Heart right ventricle (tissue), 16 donors: ENCODE results near the gene ZNF101. TPM values are rescaled to one million over a fixed set of nuclear protein-coding genes. Genes with fewer than 3 reads are reported as not detected.
A peak's percentile ranks its signal among the peaks of the same experiment; 100 is the strongest.

ENCODE experiments used
- ATAC-seq, 8 donors: fragments of 200-7000 bp; cut with Tn5 transposase; one replicate each; pipeline ENCODE4 v1.9.1; 2020; ENCODE audit warnings: mild to moderate bottlenecking in 8 of 8, moderate library complexity in 8 of 8, moderate number of reproducible peaks in 1 of 8
- DNase-seq, 2 donors: peaks; one replicate each; pipeline ENCODE4 v3.0.0-alpha.2; 2020
- H3K27ac ChIP-seq, 10 donors: fragments of 200-600 bp; sonication (generic) in 2 of 10; one replicate each; pipeline versions ENCODE4 v1.5.0 to v1.8.0; 2020 to 2022; ENCODE audit warnings: mild to moderate bottlenecking in 3 of 10
- H3K27me3 ChIP-seq, 7 donors: fragments of 200-600 bp; one replicate each; pipeline ENCODE4 v1.8.0; 2021 to 2022; ENCODE audit warnings: mild to moderate bottlenecking in 2 of 7
- H3K36me3 ChIP-seq, 9 donors: fragments of 200-600 bp; sonication (generic) in 1 of 9; one replicate each; pipeline versions ENCODE4 v1.5.0 to v1.8.0; 2020 to 2022; ENCODE audit warnings: mild to moderate bottlenecking in 2 of 9
- H3K4me1 ChIP-seq, 9 donors: fragments of 200-600 bp; sonication (generic) in 1 of 9; one replicate each; pipeline versions ENCODE4 v1.5.0 to v1.8.0; 2020 to 2022; ENCODE audit warnings: mild to moderate bottlenecking in 4 of 9
- H3K4me3 ChIP-seq, 10 donors: fragments of 200-600 bp; sonication (generic) in 2 of 10; one replicate each; pipeline versions ENCODE4 v1.5.0 to v1.8.0; 2020 to 2022; ENCODE audit warnings: mild to moderate bottlenecking in 7 of 10, moderate library complexity in 2 of 10
- H3K9me3 ChIP-seq, 11 donors: fragments of 200-600 bp in 10 of 11; sonication (generic) in 2 of 11; one replicate each; pipeline versions ENCODE4 v1.5.0 to v1.8.0; 2013 to 2022; ENCODE audit warnings: mild to moderate bottlenecking in 2 of 11, control low read depth in 1 of 11, moderate library complexity in 1 of 11
- CTCF ChIP-seq, 9 donors: fragments of 200-600 bp; sonication (generic) in 2 of 9; IDR thresholded peaks; one replicate each; pipeline versions ENCODE4 v1.5.0 to v1.8.0; 2021 to 2022; ENCODE audit warnings: antibody characterized with exemption in 9 of 9, mild to moderate bottlenecking in 5 of 9, moderate library complexity in 1 of 9
- WGBS, 2 donors: extraction: QIAGEN DNeasy Blood & Tissue Kit; methylation state at CpG; one replicate each; pipeline ENCODE4 v1.1.7; 2013; ENCODE audit warnings: inconsistent platforms in 1 of 2; 5-methylcytosine and 5-hydroxymethylcytosine counted together
- intact Hi-C, 10 donors: fragments of 100-400 bp; cut with DNase I; formaldehyde crosslinking; loops; one replicate each; pipeline versions ENCODE4 v1.11.1 to v1.14.2; 2022
- polyA plus RNA-seq, 2 donors: library from polyadenylated mRNA; stranded (reverse); fragments of 200-250 nt; gene quantifications; one replicate each; pipeline ENCODE4 v1.2.3, GENCODE V29; 2013
- total RNA-seq, 10 donors: library from RNA; stranded (reverse); fragmentation: NEBNext Ultra II Directional in 3 of 10; extraction: Animal tissue kit (Norgen Biotek cat#: 25700) in 3 of 10; gene quantifications; one replicate each; pipeline versions ENCODE4 v1.2.1 to v1.2.4, GENCODE V29; 2021 to 2023
- donor health status: Arrhythmogenic right ventricular cardiomyopathy.
- donor health status: ischemic (EF 13 %, LVEDD 7.1; RV severe dilation, severe dysfunction).
- donor health status: healthy with polysubstance abuse.
- donor health status: DM: no; HTN: yes; CAD: no.
- donor health status: DM: no; HTN: no; CAD: no.
- donor health status: ischemic (EF 25% LVEDD 6.9; RV normal size, moderate dysfunction).
- donor health status: ischemic (EF 25% LVEDD 5.7; RV mildly dilated, moderate dysfunction).
- donor health status: healthy.
- donor health status: DM: yes; HTN: yes; CAD: no.
- donor health status: Ischemic cardiomyopathy.
- donor health status: ischemic (EF 35%, LVEDD 5.7; RV mildly dilated, moderate dysfunction).
- donor health status: nonischemic (EF 11% LVEDD 7.7; RV severe dilation, severe dysfunction).
- donor health status: DM: yes; HTN: yes; CAD: no.
- donor health status: PGD.
- donor health status: ischemic (EF 29% LVEDD 5.4; RV normal size, mild dysfunction).
- donor health status: nonischemic (EF 23%, LVEDD 6.1; RV moderate dilation, normal function).

The ZNF101 gene
- total and polyA plus RNA-seq, 12 donors = 2.5 to 6.9 (median 3.8) TPM

DNA sequence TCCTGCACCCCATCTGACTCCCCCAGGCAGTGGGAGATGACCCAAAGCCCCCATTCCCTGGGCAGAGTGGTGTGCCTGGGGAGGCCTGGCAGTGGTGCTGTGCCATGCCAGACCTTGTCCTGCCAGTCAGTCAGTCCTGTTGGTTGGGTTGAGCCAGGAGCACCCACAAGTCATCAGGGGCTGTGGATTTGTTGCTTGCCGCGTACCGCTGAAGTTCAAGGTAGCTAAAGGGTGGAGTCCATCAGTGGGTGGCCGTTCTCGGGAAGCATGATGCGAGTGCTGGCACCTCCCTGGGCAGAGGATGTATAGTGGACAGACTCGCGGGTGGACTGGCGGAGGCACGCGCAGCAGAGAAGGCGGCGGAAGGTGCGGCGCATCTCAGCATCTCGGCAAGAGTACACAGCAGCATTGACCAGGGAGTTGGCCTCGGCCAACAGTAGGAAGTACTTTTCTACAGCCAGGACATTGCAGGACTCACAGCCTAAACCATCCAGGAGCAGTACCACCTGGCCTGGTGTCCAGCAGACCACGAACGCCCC, 44.5 kb upstream of the ZNF101 start:
- 94 to 96% methylated on average over 19 of the region's 19 CpGs for WGBS, 2 donors
- intact Hi-C loops = no loop called here
- no peak for DNase-seq
- Histone ChIP-seq H3K4me3 (no peak overlapping the region), H3K9me3 (no peaks in the 10 kb centered on the region), H3K27ac (no peak overlapping the region), H3K4me1 (peaks cover 0 to 19% (median 13%) of the 10 kb centered on the region in 9 donors), H3K27me3 (peaks cover 0 to 24% (median 17%) of the 10 kb centered on the region in 7 donors), H3K36me3 (peaks cover 0 to 8% (median 0%) of the 10 kb centered on the region in 9 donors)
- no peak for TF ChIP-seq CTCF (IDR thresholded peaks at IDR 0.05)
- ATAC-seq = no peak

GRCh38 chr19:19626516-19627472, 41.8 kb upstream of the ZNF101 start:
- 95% methylated on average over 48 of the region's 48 CpGs for WGBS, 2 donors
- ATAC-seq (no peak), DNase-seq (no peak)
- no peak for TF ChIP-seq CTCF (IDR thresholded peaks at IDR 0.05)
- Histone ChIP-seq H3K27me3 (peaks cover 0 to 24% (median 17%) of the 10 kb centered on the region in 7 donors), H3K4me3 (peak overlapping the region in 2 of 10 donors; percentile 47 to 57), H3K36me3 (peaks cover 0 to 34% (median 0%) of the 10 kb centered on the region in 9 donors), H3K27ac (no peak overlapping the region), H3K9me3 (no peaks in the 10 kb centered on the region), H3K4me1 (peaks cover 0 to 17% (median 13%) of the 10 kb centered on the region in 9 donors)
- intact Hi-C loops = no loop called here

- 3 to 6% methylated on average over 68 to 87 of the region's 87 CpGs for WGBS, 2 donors
- DNase-seq = no peak
These were observed 40.8 kb upstream of the ZNF101 start, which contains the start of gene LPAR2 for GRCh38 chr19:19627621-19628500. TSS of gene LPAR2 (minus strand) at chr19:19628220. CDS start at chr19:19627275, 945 bp downstream.

More at GRCh38 chr19:19627621-19628500, 40.8 kb upstream of the ZNF101 start, which contains the start of gene LPAR2:
- no peaks in the 10 kb centered on the region for H3K9me3 ChIP-seq
- peaks cover 0 to 17% (median 13%) of the 10 kb centered on the region in 9 donors for H3K4me1 ChIP-seq
- H3K27me3 ChIP-seq = peaks cover 0 to 24% (median 17%) of the 10 kb centered on the region in 7 donors
- H3K36me3 ChIP-seq = peaks cover 0 to 45% (median 0%) of the 10 kb centered on the region in 9 donors
- TF ChIP-seq CTCF (IDR thresholded peaks at IDR 0.05) = peak in 1 of 9 donors; percentile 8
- intact Hi-C loops = no loop called here
- H3K27ac ChIP-seq = peak within 1 kb of the TSS in 1 of 10 donors; percentile 71
- ATAC-seq = peak in 5 of 8 donors; percentile 24 to 59 (median 38)
- peak within 1 kb of the TSS; percentile 23 to 58 (median 44) for H3K4me3 ChIP-seq
